AML-193 (cell line): ENCODE measurements around the gene MRPS5.
"Not testable (repeated sequence)": the region's sequence is repeated elsewhere in the genome, so short reads cannot be mapped to it uniquely, and the experiment has no call there.

Source experiments
- DNase-seq, 2 experiments: peaks; one replicate each; lab custom pipeline; 2025; lab: John Stamatoyannopoulos, UW

The MRPS5 gene

DNA sequence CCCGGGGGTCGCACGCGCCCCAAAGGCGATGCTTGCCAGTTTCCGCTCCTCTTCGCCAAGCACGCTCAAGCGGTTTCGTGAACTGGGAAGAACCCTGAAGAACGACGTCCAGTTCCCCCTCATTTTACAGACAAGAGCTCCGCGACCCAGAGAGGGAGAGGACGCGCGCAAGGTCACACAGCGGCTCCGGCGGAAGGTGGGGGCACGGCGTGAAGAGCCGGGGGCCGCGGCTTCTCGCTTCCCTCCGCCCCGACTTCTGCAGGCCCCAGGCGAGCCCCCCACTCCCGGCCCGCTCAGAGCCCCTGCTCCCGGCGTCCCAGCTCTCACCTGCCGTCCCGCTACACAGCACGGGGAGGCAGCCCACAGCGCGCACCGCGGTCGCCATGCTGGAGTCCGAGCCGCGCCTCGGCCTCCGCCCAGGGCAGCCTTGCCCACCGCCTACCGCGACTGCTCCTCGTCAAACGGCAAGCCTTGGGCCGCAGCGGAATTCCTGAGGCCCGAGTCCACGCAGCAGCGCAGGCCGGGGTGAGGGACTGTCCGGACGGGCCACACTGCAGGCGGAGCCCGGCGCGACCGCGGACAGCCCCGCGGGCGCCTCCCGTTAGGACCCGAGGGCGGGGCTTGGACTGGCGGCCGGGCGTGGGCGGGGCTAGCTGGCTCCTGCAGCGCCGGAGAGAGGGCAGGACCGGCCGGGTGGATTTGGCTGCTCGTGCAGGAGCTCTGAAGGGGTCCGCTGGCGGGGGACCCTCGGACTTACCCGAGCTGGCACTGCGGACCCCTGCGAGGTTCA, at the start of gene MRPS5:
TSS of gene MRPS5 (minus strand) at position 402 of the 790 bp plus-strand sequence. CDS start at position 385, 17 bp downstream.
- DNase-seq, result peak; percentile 62 to 64

DNA sequence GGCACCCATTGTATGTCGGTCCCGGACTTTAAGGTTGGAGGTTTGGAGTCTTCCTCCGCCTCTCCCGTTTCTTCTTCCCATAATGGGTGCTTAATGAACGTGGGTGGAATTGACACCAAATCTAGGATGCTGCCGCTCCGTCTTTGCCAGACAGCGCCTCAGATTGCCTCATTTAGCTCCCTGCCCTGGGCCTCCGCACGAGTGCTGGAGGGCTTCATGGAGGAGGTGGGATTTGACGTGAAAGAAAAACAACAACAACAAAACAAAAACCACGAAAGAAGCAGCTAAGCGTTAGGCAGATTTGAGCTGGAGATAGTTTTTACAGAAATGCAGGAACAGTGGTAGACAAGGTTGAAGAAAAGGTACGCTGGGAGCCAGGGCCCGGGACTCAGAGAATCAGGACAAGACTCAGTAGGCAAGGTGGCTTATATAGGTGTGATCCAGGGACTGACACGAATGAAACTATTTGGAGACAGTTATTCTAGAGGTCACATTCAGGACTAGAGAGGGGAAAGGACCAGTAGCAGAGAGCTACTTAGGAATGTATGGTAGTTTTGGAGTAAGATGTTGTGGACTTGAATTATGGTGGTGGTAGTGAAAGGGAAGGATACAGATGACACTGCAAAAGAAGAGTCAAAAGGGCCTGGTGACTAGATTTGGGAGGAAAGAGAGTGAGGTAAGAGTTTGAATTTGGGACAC, 44.6 kb upstream of the MRPS5 start:
- no peak for DNase-seq

DNA sequence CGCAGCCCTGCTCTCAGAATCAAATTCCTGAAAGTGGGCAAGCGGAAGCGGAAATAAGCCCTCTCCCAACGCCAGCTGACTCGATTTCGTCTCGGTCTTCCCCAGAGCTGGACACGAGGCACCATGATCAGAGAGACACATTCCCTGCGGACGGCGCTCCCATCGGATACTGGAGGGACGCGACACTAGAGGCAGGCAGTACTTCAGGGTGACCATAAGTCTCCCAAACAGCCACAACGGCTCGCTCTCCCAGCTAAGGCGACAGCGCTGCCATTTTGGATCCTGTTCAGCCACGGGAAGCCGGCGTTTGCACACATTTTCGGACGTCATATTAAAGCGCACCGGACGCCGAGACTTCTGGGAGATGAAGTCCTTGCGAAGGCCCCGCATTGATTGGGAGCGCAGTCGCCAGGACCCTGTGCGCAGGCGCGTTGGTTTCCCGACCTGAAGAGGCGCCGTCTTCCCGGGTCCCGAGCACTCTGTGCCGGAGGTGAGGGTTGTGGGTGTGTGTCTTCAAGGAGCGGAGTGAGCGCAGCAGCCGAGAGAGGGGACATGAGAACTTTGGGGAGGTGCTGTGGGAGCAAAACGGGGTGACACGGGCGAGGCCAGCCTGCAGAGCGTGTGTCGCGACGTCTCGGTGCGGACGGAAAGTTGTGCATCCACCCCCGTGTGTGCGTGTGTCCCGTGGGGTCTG, 43.9 kb upstream of the MRPS5 start, which contains the start of gene ZNF2:
TSS of gene ZNF2 (plus strand) at position 439 of the 694 bp plus-strand sequence. CDS start 10,418 bp downstream, outside the sequence.
- DNase-seq, result peak; percentile 93

DNA sequence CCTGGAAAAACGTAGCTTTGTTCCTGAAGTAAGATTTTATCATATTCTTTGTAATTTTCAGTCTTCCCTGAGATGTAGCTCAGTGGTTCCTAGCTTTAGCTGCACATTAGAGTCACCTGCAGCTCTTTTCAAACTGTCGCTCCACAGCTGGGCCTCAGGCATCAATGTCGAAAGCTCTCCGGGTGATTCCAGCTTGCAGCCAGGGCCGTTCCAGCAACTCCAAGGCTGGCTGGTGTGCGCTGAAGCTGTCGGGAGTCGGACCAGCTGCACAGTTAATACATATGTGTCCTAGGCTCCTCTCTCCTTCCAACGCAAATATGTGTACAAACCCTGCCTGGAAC, 43.4 kb upstream of the MRPS5 start:
- peak in 1 of 2 experiments; percentile 30 for DNase-seq

DNA sequence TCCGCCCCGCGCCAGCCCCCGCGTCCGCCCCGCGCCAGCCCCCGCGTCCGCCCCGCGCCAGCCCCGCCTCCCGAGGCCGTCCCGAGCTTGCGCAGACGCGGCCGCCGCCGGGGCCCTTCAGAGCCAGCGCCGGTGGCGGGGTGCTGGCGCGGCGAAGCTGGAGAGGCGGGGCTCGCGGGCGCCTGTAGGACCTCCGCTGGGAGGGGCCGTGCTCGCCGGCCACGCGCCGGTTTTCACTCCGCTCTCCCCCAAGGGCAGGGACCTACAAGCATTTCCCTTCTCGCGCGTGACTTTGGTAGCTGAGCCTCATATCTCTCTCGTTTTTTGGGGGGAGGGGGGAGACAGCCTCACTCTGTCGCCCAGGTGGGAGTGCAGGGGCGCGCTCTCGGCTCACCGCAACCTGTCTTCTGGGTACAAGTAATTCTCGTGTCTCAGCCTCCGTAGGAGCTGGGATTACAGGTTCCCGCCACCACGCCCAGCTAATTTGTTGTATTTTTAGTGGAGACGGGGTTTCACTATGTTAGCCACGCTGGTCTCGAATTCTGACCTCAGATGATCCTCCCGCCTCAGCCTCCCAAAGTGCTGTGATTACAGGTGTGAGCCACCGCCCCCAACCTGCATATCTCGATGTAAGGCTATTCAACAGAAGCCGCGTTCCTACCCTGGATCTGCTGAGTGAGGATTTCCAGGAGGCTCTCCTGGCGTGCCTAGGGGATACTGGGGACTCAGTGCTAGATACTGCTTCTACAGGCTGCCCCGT, 38.3 kb upstream of the MRPS5 start, which contains the start of gene ZNF514:
TSS of gene ZNF514 (minus strand) at position 159 of the 760 bp plus-strand sequence. CDS start 6,595 bp downstream, outside the sequence.
- peak; percentile 53 to 65 for DNase-seq

DNA sequence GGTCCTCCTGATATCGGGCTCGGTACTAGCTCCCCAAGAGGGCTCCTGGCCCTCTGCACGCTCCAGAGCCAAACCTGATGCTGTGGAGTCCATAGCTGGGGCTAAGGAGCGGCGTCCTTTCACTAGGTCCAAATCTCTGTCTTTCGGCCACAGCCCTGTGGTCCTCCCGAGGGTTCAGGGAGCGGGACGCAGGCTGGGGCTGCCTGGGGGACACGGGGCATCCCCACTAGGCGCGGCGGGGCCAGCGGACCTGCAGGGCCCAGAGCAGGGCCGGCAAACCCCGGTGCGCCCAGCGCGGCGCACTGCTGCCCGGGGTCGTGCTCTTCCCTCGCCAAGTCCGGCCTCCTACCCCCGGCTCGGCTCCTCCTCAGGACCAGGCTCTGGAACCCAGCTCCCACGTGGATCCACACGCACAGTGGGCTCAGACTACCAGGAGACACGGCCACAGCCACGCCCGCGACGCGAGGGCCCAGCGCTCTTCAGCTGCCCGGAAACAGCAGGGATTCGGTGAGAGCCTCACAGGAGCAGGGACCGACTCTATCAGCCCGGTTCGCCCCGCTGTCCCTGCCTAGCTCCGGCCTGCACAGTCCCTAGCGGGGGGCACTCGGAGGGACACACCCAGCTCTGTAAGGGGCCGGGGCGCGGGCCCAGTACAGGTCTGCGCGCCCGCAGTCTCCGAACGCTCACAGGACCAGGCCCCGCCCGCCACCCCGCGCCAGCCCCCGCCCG, 37.4 kb upstream of the MRPS5 start:
- no peak for DNase-seq

DNA sequence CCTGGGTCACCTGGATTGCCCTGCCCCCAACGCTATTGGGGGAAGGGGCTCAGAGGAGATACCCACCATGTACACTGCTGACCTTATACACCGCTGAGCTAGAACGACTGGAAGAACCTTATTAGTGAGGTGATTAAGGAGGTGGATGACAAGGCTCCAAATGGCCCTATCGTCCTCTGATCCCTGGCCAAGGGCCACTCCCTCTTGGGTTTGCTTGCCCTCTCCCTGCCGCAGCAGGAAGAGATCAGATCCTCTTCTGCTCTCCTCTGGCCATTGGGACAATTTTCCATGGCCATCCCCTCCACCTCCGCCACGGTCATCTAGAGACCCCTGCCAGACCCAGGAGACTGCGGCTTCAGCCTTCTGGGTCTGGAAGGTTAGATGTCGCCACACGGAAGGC, 36.8 kb upstream of the MRPS5 start:
- DNase-seq, result no peak

DNA sequence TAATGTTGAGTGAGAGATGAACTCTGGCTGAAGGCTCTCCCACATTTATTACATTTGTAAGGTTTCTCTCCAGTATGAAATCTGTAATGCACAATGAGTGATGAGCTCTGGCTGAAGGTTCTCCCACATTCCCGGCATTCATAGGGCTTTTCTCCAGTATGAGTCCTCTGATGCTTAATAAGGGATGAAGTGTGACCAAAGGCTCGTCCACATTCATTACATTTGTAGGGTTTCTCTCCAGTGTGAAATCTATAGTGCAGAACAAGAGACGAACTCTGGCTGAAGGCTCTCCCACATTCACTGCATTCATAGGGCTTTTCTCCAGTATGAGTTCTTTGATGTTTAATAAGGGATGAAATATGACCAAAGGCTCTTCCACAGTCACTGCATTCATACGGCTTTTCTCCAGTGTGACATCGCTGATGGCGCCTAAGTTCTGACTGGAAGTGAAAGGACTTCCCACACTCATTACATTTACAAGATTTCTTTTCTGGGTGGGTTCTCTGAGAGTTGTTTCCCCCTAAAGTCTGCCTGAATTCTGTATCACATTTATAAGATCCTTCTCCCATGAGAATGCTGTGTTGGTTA, 27.9 kb upstream of the MRPS5 start:
- no peak for DNase-seq

DNA sequence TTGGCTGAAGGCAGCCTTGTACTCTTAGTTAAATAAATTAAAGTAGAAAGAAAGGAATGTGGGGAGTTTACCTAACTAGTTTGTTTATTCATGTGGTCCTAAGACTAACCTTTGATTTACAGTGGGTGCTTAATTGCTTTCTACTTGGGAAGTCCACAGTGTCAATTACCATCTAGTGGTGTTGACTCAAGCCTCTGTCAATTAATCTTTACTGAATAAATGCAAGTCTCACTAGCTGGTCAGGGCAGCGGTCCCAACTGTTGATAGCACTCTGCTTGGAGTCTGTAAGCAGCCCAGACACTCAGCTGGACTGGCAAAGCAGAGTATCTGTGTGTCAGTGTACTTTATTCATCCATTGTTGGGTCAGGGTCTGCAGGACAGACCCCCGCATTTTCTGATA, 22.2 kb upstream of the MRPS5 start:
- DNase-seq, result no peak

DNA sequence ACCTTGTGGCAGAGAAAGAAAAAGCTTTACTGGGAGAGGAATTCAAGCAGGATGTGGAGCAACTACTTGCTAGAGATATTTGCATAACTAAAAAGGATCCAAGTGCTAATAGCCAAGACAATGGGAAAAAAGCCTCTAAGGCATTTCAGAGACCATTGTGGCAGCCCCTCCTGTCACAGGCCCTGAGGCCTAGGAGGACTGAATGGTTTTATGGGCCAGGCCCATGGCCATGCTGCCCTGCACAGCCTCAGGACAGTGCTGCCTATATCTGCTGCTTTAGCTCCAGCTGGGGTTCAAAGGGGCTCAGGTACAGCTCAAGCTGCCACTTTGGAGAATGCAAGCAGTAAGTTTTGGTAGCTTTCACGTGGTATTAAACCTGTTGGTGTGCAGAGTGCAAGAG, 17.1 kb upstream of the MRPS5 start:
- DNase-seq, result no peak

DNA sequence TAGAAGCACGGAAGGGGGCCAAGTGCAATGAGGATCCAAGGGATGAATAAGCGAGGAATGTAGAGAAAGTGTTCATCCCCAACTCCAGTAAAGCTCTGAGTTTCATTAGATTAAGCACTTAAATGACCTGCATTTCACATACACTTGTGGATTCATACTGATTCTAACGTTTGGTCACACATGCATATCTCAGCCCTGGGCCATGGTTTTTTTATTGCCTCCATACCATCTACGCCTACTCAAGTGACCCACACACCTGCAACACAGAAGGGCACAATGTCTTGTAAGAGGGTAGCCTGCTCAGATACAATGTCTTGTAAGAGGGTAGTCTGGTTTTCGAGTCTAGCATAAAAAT, 566 bp upstream of the MRPS5 start:
- DNase-seq, result no peak

DNA sequence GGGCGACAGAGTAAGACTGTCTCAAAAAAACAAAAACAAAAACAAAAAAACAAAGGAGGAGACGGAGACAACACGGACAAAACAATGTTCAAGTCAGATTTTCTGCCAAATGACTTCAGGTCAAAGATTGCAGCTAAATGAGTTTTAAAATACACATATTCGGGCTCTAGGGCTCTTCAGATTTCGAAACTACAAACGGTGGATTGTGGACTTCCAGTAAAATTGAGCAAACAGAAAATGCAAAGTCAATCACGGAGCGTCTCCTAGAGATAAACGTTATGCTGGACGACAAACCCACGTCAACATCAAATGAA, 558 bp downstream of the MRPS5 start:
- peak; percentile 4 to 16 for DNase-seq

DNA sequence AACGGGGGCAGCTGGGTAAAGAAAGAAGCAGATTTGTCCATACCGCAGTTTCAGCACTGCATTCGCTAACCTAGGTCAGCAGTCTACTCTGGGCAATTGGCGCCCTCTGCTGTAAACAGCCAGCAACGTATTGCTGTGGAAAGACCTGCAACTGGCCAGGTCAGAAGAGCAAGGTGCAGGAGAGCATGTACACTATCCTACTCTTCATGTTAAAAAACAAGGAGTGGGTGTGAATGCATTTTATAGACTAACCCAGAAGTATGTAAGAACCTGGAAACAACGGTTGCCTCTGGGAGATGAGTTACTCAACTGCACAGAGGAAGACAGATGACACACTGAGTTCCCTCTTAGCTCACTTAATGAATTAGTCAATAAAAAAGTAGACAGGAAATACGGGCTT, 6.2 kb downstream of the MRPS5 start:
- DNase-seq, result peak; percentile 41 to 56

DNA sequence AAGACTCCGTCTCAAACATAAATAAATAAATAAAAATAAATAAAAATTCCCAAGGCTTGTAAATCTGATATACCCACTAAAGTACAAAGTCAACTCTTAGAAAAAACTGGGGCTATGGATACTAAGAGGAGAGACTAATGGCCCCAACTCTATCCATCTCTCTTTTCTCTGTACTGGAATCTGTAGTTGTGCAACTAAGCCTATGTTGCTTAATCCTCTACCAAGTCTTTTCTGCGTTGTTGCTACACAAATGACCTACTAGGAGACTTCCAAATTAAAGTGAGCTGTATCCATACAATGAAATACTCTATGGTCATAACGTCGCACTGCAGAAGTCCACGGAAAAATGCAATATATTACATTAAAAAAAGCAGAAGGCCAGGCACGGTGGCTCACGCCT, 8.1 kb downstream of the MRPS5 start:
- DNase-seq, result peak in 1 of 2 experiments; percentile 4

DNA sequence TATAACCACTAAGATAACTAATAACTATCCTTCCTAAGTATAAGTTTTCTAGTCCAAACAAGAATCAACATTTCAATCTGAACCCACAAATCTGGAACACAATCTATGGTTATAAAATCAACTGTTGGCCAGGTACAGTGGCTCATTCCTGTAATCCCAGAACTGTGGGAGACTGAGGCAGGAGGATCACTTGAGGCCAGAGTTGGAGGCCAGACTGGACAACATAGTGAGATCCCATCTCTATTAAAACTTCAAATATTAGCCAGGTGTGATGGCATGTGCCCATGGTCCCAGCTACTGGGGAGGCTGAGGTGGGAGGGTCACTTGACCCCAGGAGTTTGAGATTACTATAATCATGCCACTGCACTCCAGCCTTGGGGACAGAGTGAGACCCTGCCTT, 11.2 kb downstream of the MRPS5 start:
- DNase-seq, result no peak

DNA sequence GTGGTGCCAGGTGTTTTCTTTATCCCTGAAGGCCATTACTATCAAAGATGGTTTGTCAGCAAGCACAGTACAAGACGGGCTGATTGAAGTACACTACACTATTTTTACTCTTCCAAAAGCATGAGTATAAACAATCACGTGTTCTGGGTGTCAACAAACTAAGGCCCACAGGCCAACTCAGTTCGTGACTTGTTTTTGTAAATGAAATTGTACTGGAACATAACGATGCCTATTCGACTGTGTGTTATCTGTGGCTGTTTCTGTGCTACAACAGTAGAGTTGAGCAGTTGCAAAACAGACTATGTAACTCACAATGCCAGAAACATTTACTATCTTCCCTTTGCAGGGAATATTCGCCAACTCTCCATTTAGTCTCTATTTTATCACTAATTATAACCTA, 12.3 kb downstream of the MRPS5 start:
- DNase-seq, result no peak

DNA sequence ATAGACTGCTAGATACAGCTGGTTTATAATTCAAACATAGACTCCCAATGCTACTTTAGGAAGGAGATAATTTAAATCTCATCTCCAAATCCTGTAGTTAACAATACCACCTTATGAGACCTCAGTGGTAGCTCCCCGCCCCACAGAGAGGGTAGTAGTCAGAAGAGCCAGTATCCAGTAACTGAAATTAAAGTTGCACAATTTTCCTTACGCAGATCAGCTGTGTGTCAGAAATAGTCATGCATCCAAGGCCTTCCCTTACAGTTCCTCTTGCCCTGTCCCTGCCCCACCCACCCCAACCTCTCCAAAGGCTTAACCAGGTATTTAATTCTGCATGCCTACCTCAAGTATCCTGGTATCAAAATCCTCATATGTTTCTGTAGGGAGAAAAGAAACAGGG, 15.5 kb downstream of the MRPS5 start:
- no peak for DNase-seq

DNA sequence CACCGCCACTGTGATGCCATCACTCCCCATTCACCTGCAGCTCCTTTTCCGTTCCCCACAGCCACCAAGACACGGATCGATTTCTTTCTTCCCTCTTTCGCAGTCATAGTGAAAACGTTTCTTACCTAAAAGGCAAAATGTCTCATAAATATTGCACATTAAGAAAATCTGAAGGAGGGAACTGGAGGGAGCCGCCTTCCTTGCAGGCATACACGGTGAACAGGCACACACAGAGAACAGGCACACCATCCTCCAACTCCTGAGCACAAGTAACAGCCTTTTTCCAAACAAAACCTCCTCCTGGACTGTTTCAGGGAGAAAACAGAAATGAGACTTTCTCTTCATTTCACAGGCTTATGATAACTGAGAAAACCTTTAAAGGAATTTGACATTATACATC, 17.0 kb downstream of the MRPS5 start:
- no peak for DNase-seq

DNA sequence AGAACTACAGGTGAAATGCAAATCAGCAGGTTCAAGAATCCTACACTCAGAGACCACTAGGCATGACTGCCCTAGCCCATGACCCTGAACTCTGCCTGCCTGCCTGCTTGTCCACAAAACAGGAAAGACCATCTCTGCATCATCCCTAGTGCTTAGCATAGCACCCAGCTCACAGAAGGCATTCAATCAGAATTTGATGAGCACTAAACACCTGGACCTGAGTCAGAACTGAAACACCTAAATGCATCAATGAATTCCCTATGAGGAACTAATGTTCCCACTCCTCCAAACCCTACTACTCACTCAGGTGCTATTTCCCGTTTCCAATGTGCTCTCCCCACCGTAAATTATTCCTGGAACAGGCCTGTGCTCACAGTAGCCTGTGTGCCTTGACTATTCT, 21.7 kb downstream of the MRPS5 start:
- DNase-seq, result no peak

DNA sequence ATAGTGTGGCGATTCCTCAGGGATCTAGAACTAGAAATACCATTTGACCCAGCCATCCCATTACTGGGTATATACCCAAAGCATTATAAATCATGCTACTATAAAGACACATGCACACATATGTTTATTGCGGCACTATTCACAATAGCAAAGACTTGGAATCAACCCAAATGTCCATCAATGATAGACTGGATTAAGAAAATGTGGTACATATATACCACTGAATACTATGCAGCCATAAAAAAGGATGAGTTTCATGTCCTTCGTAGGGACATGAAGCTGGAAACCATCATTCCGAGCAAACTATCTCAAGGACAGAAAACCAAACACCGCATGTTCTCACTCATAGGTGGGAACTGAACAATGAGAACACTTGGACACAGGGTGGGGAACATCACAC, 23.3 kb downstream of the MRPS5 start:
- DNase-seq, result not testable (repeated sequence)

DNA sequence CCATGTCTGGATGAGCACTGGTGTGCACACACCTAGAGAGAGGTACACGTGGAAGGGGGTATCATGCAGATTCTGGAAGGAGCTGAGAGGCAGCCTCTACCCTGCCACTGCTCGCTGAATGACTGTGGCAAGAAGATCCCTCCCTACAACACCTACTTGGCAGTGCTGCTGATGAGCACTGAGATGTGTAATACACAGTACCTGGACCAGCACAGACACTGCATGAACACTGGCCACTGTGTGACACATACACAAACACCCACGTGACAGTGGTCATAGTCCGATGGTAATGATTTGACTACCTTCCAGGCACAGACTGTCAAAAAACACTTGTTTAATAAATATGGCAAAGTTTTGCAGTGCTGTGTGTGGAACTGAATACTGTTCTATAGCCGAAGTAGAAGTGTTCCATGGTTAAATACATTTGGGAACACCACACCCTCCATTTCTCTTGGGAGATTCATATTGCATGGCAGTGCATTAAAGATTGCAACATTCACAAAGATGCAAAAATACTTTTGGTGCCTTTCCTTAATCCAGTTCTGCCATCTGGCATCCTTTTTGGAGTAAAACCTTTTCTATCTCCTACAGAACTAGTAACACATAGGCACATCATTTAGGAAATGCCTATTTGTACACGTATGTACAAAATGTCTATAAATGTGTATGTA, 29.6 kb downstream of the MRPS5 start:
- DNase-seq, result no peak
